ENCODE data around the gene TICAM1.

DNA sequence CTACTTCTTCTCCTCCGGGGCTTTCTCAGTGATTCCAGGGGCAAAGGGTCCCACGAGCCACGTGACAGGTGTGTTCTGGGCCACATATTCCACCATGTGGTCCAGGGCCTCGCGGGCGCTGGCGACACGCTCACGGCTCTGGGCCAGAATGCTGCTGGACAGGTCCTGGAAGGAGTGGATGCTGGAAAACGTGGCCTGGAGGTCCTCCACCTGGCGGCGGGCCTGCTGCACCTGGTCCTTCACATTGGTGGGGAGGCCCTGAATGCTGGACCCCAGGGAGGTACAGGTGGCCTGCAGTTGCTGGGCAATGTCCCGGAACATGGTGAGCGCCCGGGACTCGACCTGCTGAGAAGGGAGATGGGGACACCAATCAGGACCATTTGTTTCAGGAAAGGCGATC, 7.7 kb upstream of the TICAM1 start:
- no peak for TF ChIP-seq YY1 (IDR thresholded peaks at IDR 0.05; ENCODE audit: low read depth, low read length)
- no peak for TF ChIP-seq EZH2 (IDR thresholded peaks at IDR 0.05; ENCODE audit: borderline replicate concordance, control insufficient read depth, low read depth, low read length)
- no peak for TF ChIP-seq ZNF274 (IDR thresholded peaks at IDR 0.05; ENCODE audit: insufficient read depth, insufficient read length)
- TF ChIP-seq, protein P1, sequence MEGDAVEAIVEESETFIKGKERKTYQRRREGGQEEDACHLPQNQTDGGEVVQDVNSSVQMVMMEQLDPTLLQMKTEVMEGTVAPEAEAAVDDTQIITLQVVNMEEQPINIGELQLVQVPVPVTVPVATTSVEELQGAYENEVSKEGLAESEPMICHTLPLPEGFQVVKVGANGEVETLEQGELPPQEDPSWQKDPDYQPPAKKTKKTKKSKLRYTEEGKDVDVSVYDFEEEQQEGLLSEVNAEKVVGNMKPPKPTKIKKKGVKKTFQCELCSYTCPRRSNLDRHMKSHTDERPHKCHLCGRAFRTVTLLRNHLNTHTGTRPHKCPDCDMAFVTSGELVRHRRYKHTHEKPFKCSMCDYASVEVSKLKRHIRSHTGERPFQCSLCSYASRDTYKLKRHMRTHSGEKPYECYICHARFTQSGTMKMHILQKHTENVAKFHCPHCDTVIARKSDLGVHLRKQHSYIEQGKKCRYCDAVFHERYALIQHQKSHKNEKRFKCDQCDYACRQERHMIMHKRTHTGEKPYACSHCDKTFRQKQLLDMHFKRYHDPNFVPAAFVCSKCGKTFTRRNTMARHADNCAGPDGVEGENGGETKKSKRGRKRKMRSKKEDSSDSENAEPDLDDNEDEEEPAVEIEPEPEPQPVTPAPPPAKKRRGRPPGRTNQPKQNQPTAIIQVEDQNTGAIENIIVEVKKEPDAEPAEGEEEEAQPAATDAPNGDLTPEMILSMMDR (IDR thresholded peaks at IDR 0.05 in 2 of 3, conservative IDR thresholded peaks at IDR 0.05 in 1 of 3; ENCODE audit: control insufficient read depth in 2 of 3, extremely low read depth in 1 of 3, insufficient read depth in 1 of 3, low read depth in 3 of 3, low read length in 3 of 3): no peak
- TF ChIP-seq ZNF384 (IDR thresholded peaks at IDR 0.05; ENCODE audit: borderline replicate concordance, low read depth, low read length): no peak
- no peak for TF ChIP-seq ELK1 (IDR thresholded peaks at IDR 0.05; ENCODE audit: low read depth, low read length)
- TF ChIP-seq SMAD5 (IDR thresholded peaks at IDR 0.05; ENCODE audit: low read depth): no peak
- TF ChIP-seq RAD21 (IDR thresholded peaks at IDR 0.05; ENCODE audit: insufficient read depth, low read depth, low read length): no peak
- no peak for TF ChIP-seq ZZZ3 (IDR thresholded peaks at IDR 0.05; ENCODE audit: control insufficient read depth, insufficient read length, low read depth)
- TF ChIP-seq ESRRA (IDR thresholded peaks at IDR 0.05; ENCODE audit: low read length): no peak
